Common myeloid progenitor, CD34-positive (primary cell): ENCODE results near the gene GDPGP1.

ENCODE experiments used
- CTCF ChIA-PET: fragments of 350-600 bp; sonication (Branson Sonifier 250); formaldehyde crosslinking; loops from one replicate; lab custom pipeline; 2021; ENCODE audit warnings: antibody characterized with exemption; lab: Charles Lee
- POLR2A ChIA-PET: fragments of 350-600 bp; sonication (Branson Sonifier 250); formaldehyde crosslinking; loops from one replicate; lab custom pipeline; 2021; ENCODE audit warnings: antibody characterized with exemption; lab: Charles Lee
- DNase-seq, 3 donors: peaks; one replicate each; pipeline versions ENCODE4 v3.0.0 to v3.0.0-alpha.2; 2013
- H3K27ac ChIP-seq, 2 experiments: 1 replicate in 1 of 2; 2 replicates in 1 of 2; pipeline ENCODE4 v1.7.0; 2013; ENCODE audit warnings: inconsistent platforms in 2 of 2, low read length in 2 of 2, mild to moderate bottlenecking in 2 of 2, low read depth in 1 of 2, moderate library complexity in 1 of 2; ENCODE audit not compliant: severe bottlenecking in 2 of 2, insufficient read depth in 1 of 2, poor library complexity in 1 of 2
- H3K27me3 ChIP-seq, 5 experiments: replicated peaks in 2 of 5; 1 replicate in 3 of 5; 2 replicates in 2 of 5; pipeline versions ENCODE4 v1.6.1 to v1.7.0; 2013; ENCODE audit warnings: low read length in 4 of 5, mild to moderate bottlenecking in 2 of 5, moderate library complexity in 2 of 5, inconsistent platforms in 1 of 5; ENCODE audit not compliant: insufficient read depth in 5 of 5, control insufficient read depth in 4 of 5
- H3K36me3 ChIP-seq, 4 experiments: 1 replicate in 2 of 4; 2 replicates in 2 of 4; pipeline versions ENCODE4 v1.6.1 to v1.7.0; 2013; ENCODE audit warnings: low read length in 3 of 4, control low read depth in 1 of 4, mild to moderate bottlenecking in 1 of 4; ENCODE audit not compliant: control insufficient read depth in 4 of 4, insufficient read depth in 4 of 4
- H3K4me1 ChIP-seq, 4 experiments: 1 replicate in 3 of 4; 2 replicates in 1 of 4; pipeline versions ENCODE4 v1.6.1 to v1.7.1; 2013; ENCODE audit warnings: low read length in 3 of 4, mild to moderate bottlenecking in 3 of 4, control low read depth in 1 of 4, inconsistent platforms in 1 of 4, moderate library complexity in 1 of 4; ENCODE audit not compliant: control insufficient read depth in 4 of 4, insufficient read depth in 4 of 4; ENCODE audit errors: control extremely low read depth in 1 of 4
- H3K4me3 ChIP-seq, 7 experiments: 1 replicate in 4 of 7; 2 replicates in 3 of 7; pipeline versions ENCODE4 v1.5.1 to v1.7.0; 2013; ENCODE audit warnings: mild to moderate bottlenecking in 7 of 7, low read length in 6 of 7, moderate library complexity in 6 of 7, inconsistent platforms in 2 of 7, low read depth in 2 of 7, control low read depth in 1 of 7; ENCODE audit not compliant: insufficient read depth in 4 of 7, control insufficient read depth in 1 of 7; ENCODE audit errors: extremely low read depth in 1 of 7
- H3K9me3 ChIP-seq, 5 experiments: 1 replicate in 4 of 5; 2 replicates in 1 of 5; pipeline versions ENCODE4 v1.6.1 to v1.7.1; 2013; ENCODE audit warnings: low read length in 4 of 5, mild to moderate bottlenecking in 2 of 5, inconsistent platforms in 1 of 5, low read depth in 1 of 5, moderate library complexity in 1 of 5; ENCODE audit not compliant: control insufficient read depth in 4 of 5, insufficient read depth in 2 of 5; ENCODE audit errors: control extremely low read depth in 1 of 5
- WGBS: methylation state at CpG from one replicate; pipeline ENCODE4 v1.1.5; 2013; ENCODE audit not compliant: insufficient coverage; 5-methylcytosine and 5-hydroxymethylcytosine counted together

The GDPGP1 gene

GRCh38 chr15:90231028-90232017 is 2.7 kb upstream of the GDPGP1 start:
- Histone ChIP-seq H3K4me1 (peaks cover 7 to 34% (median 22%) of the 10 kb centered on the region in 4 experiments), H3K36me3 (peaks cover 0 to 44% (median 36%) of the 10 kb centered on the region in 4 experiments), H3K27me3 (no peaks in the 10 kb centered on the region), H3K27ac (peak overlapping the region in 1 of 2 experiments; percentile 5), H3K4me3 (no peak overlapping the region), H3K9me3 (no peaks in the 10 kb centered on the region)
- CTCF ChIA-PET, result interaction anchor here (1.1 to 4.6 kb wide), 7 partner anchors 9 to 251 kb away, joined by 3 to 26 read pairs (median 4); partner anchors contain the start of gene TTLL13
- peak in 2 of 3 donors; percentile 43 to 45 for DNase-seq
- 70% methylated on average over 24 of the region's 27 CpGs for WGBS
- POLR2A ChIA-PET, result no interaction called here

GRCh38 chr15:90232196-90232595 is 1.8 kb upstream of the GDPGP1 start:
- H3K4me3 ChIP-seq, result peak overlapping the region in 2 of 7 experiments; percentile 30 to 88
- peaks cover 7 to 34% (median 22%) of the 10 kb centered on the region in 4 experiments for H3K4me1 ChIP-seq
- 95% methylated on average over 10 of the region's 13 CpGs for whole genome bisulfite sequencing
- peaks cover 0 to 47% (median 34%) of the 10 kb centered on the region in 4 experiments for H3K36me3 ChIP-seq
- POLR2A ChIA-PET, result no interaction called here
- DNase-seq, result no peak
- no peaks in the 10 kb centered on the region for H3K9me3 ChIP-seq
- CTCF ChIA-PET, result interaction anchor here (1.0 to 4.6 kb wide), 10 partner anchors 10 to 250 kb away, joined by 3 to 26 read pairs (median 4); partner anchors contain the start of genes SEMA4B and TTLL13
- H3K27me3 ChIP-seq, result no peaks in the 10 kb centered on the region
- peak overlapping the region in 1 of 2 experiments; percentile 85 for H3K27ac ChIP-seq

- H3K36me3 ChIP-seq, result peaks cover 0 to 44% (median 30%) of the 10 kb centered on the region in 4 experiments
- ChIA-PET CTCF (interaction anchor here (1.0 to 4.6 kb wide), 13 partner anchors 11 to 87 kb away, joined by 3 to 26 read pairs (median 4); partner anchors contain the start of genes SEMA4B and TTLL13), POLR2A (interaction anchor here (0.6 to 1.6 kb wide), 3 partner anchors 16 to 33 kb away, joined by 3 to 4 read pairs (median 4); partner anchors contain the start of gene TTLL13)
- peak overlapping the region; percentile 75 to 85 for H3K27ac ChIP-seq
- WGBS, result 18% methylated on average over 9 of the region's 9 CpGs
- H3K4me1 ChIP-seq, result peaks cover 7 to 34% (median 22%) of the 10 kb centered on the region in 4 experiments
- H3K27me3 ChIP-seq, result no peaks in the 10 kb centered on the region
- H3K4me3 ChIP-seq, result peak overlapping the region; percentile 76 to 88 (median 86)
- H3K9me3 ChIP-seq, result no peaks in the 10 kb centered on the region
- peak in 1 of 3 donors; percentile 38 for DNase-seq
Observed at GRCh38 chr15:90232941-90233386, 1.0 kb upstream of the GDPGP1 start.

GRCh38 chr15:90233387-90234095 is 468 bp upstream of the GDPGP1 start, which contains the start of gene CIB1:
CIB1 (minus strand) TSS chr15:90233941; CDS start chr15:90233885, 56 bp downstream.
- POLR2A ChIA-PET, result interaction anchor here (0.5 to 1.6 kb wide), 4 partner anchors 16 to 200 kb away, joined by 3 to 4 read pairs (median 4); partner anchors contain the start of gene TTLL13
- DNase-seq, result peak; percentile 95 to 98 (median 98)
- peak within 1 kb of the TSS; percentile 76 to 88 (median 88) for H3K4me3 ChIP-seq
- peak within 1 kb of the TSS; percentile 75 to 85 for H3K27ac ChIP-seq
- H3K27me3 ChIP-seq, result no peaks in the 10 kb centered on the region
- WGBS, result under 1% methylated on average over 57 of the region's 63 CpGs
- H3K9me3 ChIP-seq, result no peaks in the 10 kb centered on the region
- peaks cover 7 to 34% (median 22%) of the 10 kb centered on the region in 4 experiments for H3K4me1 ChIP-seq
- H3K36me3 ChIP-seq, result peaks cover 2 to 44% (median 31%) of the 10 kb centered on the region in 4 experiments
- CTCF ChIA-PET, result interaction anchor here (1.1 to 4.6 kb wide), 12 partner anchors 12 to 88 kb away, joined by 3 to 26 read pairs (median 4); partner anchors contain the start of genes SEMA4B and TTLL13

GRCh38 chr15:90239371-90239770 is 5.4 kb downstream of the GDPGP1 start:
- peaks cover 0 to 30% (median 7%) of the 10 kb centered on the region in 4 experiments for H3K36me3 ChIP-seq
- 100% methylated on average over 1 of the region's 3 CpGs for WGBS
- H3K4me1 ChIP-seq, result peaks cover 3 to 7% (median 5%) of the 10 kb centered on the region in 4 experiments
- H3K27me3 ChIP-seq, result no peaks in the 10 kb centered on the region
- H3K27ac ChIP-seq, result no peak overlapping the region
- no peak for DNase-seq
- ChIA-PET CTCF (interaction anchor here (1.5 to 2.1 kb wide), 3 partner anchors 9 to 54 kb away, joined by 4 to 11 read pairs (median 6); partner anchors contain the start of gene TTLL13), POLR2A (no interaction called here)
- H3K4me3 ChIP-seq, result no peak overlapping the region
- no peaks in the 10 kb centered on the region for H3K9me3 ChIP-seq

GRCh38 chr15:90240856-90241255 is 6.8 kb downstream of the GDPGP1 start:
- ChIA-PET POLR2A (no interaction called here), CTCF (interaction anchor here (0.9 to 1.5 kb wide), 3 partner anchors 9 to 1610 kb away, joined by 3 to 5 read pairs (median 4); partner anchors contain the start of gene TTLL13)
- Histone ChIP-seq H3K27ac (peak overlapping the region in 1 of 2 experiments; percentile 14), H3K4me3 (no peak overlapping the region), H3K27me3 (no peaks in the 10 kb centered on the region), H3K4me1 (no peaks in the 10 kb centered on the region), H3K9me3 (no peaks in the 10 kb centered on the region), H3K36me3 (peaks cover 0 to 30% (median 7%) of the 10 kb centered on the region in 4 experiments)
- 97% methylated on average over 8 of the region's 8 CpGs for WGBS
- DNase-seq, result no peak
